Smooth muscle cell (in vitro differentiated cells): Measurements from ENCODE around the gene MRPL23. TPM values are rescaled to one million over a fixed set of nuclear protein-coding genes. Genes with fewer than 3 reads are reported as not detected.

Source experiments
- DNase-seq: peaks from one replicate; lab custom pipeline; 2025; ENCODE audit not compliant: unreplicated experiment; lab: John Stamatoyannopoulos, UW
- H2AFZ ChIP-seq: fragments of 200-600 bp; sonication (generic); 2 replicates; pipeline ENCODE4 v1.6.0; 2016; ENCODE audit warnings: antibody characterized with exemption, low read depth, mild to moderate bottlenecking
- H3F3A ChIP-seq: fragments of 200-600 bp; sonication (generic); 2 replicates; pipeline ENCODE4 v1.6.0; 2017; ENCODE audit warnings: antibody characterized with exemption, low read depth
- H3K27ac ChIP-seq: fragments of 200-600 bp; sonication (generic); 2 replicates; pipeline ENCODE4 v1.5.1; 2016; ENCODE audit warnings: low read depth, mild to moderate bottlenecking
- H3K27me3 ChIP-seq: fragments of 200-600 bp; sonication (generic); 2 replicates; pipeline ENCODE4 v1.6.1; 2016; ENCODE audit warnings: low read depth, mild to moderate bottlenecking
- H3K36me3 ChIP-seq: fragments of 200-600 bp; sonication (generic); 2 replicates; pipeline ENCODE4 v1.5.1; 2016; ENCODE audit warnings: low read depth
- H3K4me1 ChIP-seq: fragments of 200-600 bp; sonication (generic); 2 replicates; pipeline ENCODE4 v1.5.1; 2016; ENCODE audit warnings: low read depth
- H3K4me2 ChIP-seq: fragments of 200-600 bp; sonication (generic); 2 replicates; pipeline ENCODE4 v1.6.0; 2016; ENCODE audit warnings: mild to moderate bottlenecking
- H3K4me3 ChIP-seq: fragments of 200-600 bp; sonication (generic); 2 replicates; pipeline ENCODE4 v1.5.1; 2016; ENCODE audit warnings: mild to moderate bottlenecking
- H3K79me2 ChIP-seq: fragments of 200-600 bp; sonication (generic); 2 replicates; pipeline ENCODE4 v1.6.0; 2016; ENCODE audit warnings: low read depth, mild to moderate bottlenecking
- H3K9ac ChIP-seq: fragments of 200-600 bp; sonication (generic); 2 replicates; pipeline ENCODE4 v1.6.0; 2016; ENCODE audit warnings: low read depth
- H3K9me3 ChIP-seq: fragments of 200-600 bp; sonication (generic); replicated peaks from 2 replicates; pipeline ENCODE4 v1.5.1; 2016; ENCODE audit warnings: low read depth
- H4K20me1 ChIP-seq: fragments of 200-600 bp; sonication (generic); 2 replicates; pipeline ENCODE4 v1.6.0; 2016; ENCODE audit warnings: low read depth
- CTCF ChIP-seq: fragments of 200-600 bp; sonication (generic); IDR thresholded peaks from 2 replicates; pipeline ENCODE4 v1.5.1; 2017; ENCODE audit warnings: borderline replicate concordance, mild to moderate bottlenecking, antibody characterized with exemption; ENCODE audit not compliant: insufficient read depth, poor library complexity, severe bottlenecking
- WGBS: methylation state at CpG from one replicate; pipeline ENCODE4 v1.1.7; 2016; ENCODE audit warnings: low lambda C conversion rate; 5-methylcytosine and 5-hydroxymethylcytosine counted together
- polyA plus RNA-seq: library from polyadenylated mRNA; unstranded; fragments of >200 nt; fragmentation: Nextera tagmentation; extraction: Ambion mirVana; gene quantifications from 2 replicates; pipeline ENCODE4 v1.2.1, GENCODE V29; 2016
- total RNA-seq: library from RNA; depleted of rRNA; stranded (reverse); fragments of >200 nt; gene quantifications from 2 replicates; pipeline ENCODE4 v1.2.3, GENCODE V29; 2014

Gene MRPL23
- total and polyA plus RNA-seq, 2 experiments from 2014 or later = 38.8 to 51.6 TPM

GRCh38 chr11:1964348-1964747, 17.2 kb downstream of the MRPL23 start:
- TF ChIP-seq CTCF = no peak
- Histone ChIP-seq H3F3A (no peaks in the 10 kb centered on the region), H3K79me2 (no peaks in the 10 kb centered on the region), H3K4me1 (no peaks in the 10 kb centered on the region), H3K9me3 (no peaks in the 10 kb centered on the region), H4K20me1 (no peaks in the 10 kb centered on the region), H3K4me3 (no peak overlapping the region), H3K27ac (no peak overlapping the region), H3K4me2 (no peak overlapping the region), H3K9ac (no peak overlapping the region), H2AFZ (no peak overlapping the region), H3K27me3 (no peaks in the 10 kb centered on the region), H3K36me3 (no peaks in the 10 kb centered on the region)
- WGBS = no CpG with 5 or more reads among the region's 17 CpGs
- no peak for DNase-seq

- Histone ChIP-seq H3F3A (no peaks in the 10 kb centered on the region), H3K4me3 (no peak overlapping the region), H3K9me3 (no peaks in the 10 kb centered on the region), H2AFZ (no peak overlapping the region), H3K27me3 (no peaks in the 10 kb centered on the region), H3K9ac (no peak overlapping the region), H3K4me2 (no peak overlapping the region), H3K4me1 (no peaks in the 10 kb centered on the region), H4K20me1 (no peaks in the 10 kb centered on the region), H3K79me2 (no peaks in the 10 kb centered on the region), H3K36me3 (no peaks in the 10 kb centered on the region), H3K27ac (no peak overlapping the region)
- DNase-seq = no peak
- WGBS = no CpG with 5 or more reads among the region's 20 CpGs
- TF ChIP-seq CTCF = no peak
Observed at GRCh38 chr11:1964955-1965354, 17.8 kb downstream of the MRPL23 start.

GRCh38 chr11:1966531-1966930, 19.4 kb downstream of the MRPL23 start:
- DNase-seq = no peak
- H3K4me1 ChIP-seq = no peaks in the 10 kb centered on the region

More at GRCh38 chr11:1966531-1966930, 19.4 kb downstream of the MRPL23 start:
- no peak overlapping the region for H3K27ac ChIP-seq
- no peaks in the 10 kb centered on the region for H3F3A ChIP-seq
- H2AFZ ChIP-seq = no peak overlapping the region
- no peak overlapping the region for H3K4me2 ChIP-seq
- H4K20me1 ChIP-seq = no peaks in the 10 kb centered on the region
- no peak overlapping the region for H3K9ac ChIP-seq
- no peak for TF ChIP-seq CTCF
- no peaks in the 10 kb centered on the region for H3K9me3 ChIP-seq
- H3K36me3 ChIP-seq = no peaks in the 10 kb centered on the region
- no peaks in the 10 kb centered on the region for H3K79me2 ChIP-seq
- H3K27me3 ChIP-seq = no peaks in the 10 kb centered on the region
- no peak overlapping the region for H3K4me3 ChIP-seq
- no CpG with 5 or more reads among the region's 18 CpGs for WGBS
